ENCODE data around the gene SLC35E1. TPM values are rescaled to one million over a fixed set of nuclear protein-coding genes. Genes with fewer than 3 reads are reported as not detected.

The SLC35E1 gene
- polyA plus RNA-seq, 1 donor (not counting 4 experiments of a cell fraction or from before 2014, with no cell fraction given) = 30.3 TPM

DNA sequence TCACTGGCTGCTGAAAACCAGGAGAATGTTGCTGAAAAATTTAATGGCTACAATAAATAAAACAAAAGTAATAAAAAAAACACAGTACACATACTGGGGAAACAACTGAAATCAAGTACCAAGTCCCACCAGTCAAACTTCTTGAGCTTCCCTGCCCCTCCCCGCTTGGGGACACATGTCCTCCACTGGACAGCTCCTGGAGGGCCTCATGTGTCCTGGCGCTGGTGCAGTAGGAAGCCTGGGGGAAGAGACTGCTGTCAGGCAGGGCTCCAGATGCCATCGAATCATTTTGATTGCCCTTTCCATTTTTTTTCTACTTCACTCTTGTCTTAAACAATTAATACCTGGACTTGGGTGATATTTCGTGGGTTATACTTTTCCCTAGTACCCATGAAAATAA, 26.6 kb upstream of the SLC35E1 start:
- Histone ChIP-seq H3K4me1 (ENCODE audit: control insufficient read depth, extremely low read depth, insufficient read depth, low read length) (peaks cover 17% of the 10 kb centered on the region), H3K27me3 (ENCODE audit: control insufficient read depth, extremely low read depth, insufficient read depth, low read length) (no peaks in the 10 kb centered on the region), H3K9me1 (ENCODE audit: control insufficient read depth, extremely low read depth, insufficient read depth, low read length) (peaks cover 4% of the 10 kb centered on the region), H3K27ac (ENCODE audit: control insufficient read depth, insufficient read depth, low read length) (no peak overlapping the region), H3K4me2 (ENCODE audit: control insufficient read depth, extremely low read depth, insufficient read depth, low read depth, low read length) (no peak overlapping the region), H3K9ac (ENCODE audit: control insufficient read depth, extremely low read depth, insufficient read depth, low read length) (no peak overlapping the region), H2AFZ (ENCODE audit: control insufficient read depth, low read length) (no peak overlapping the region), H3K9me3 (ENCODE audit: control insufficient read depth, low read depth, low read length) (no peaks in the 10 kb centered on the region), H4K20me1 (ENCODE audit: control insufficient read depth, extremely low read depth, insufficient read depth, low read length) (peaks cover 31% of the 10 kb centered on the region), H3K4me3 (ENCODE audit: control insufficient read depth in 2 of 3, extremely low read depth in 1 of 3, insufficient read depth in 2 of 3, low read depth in 1 of 3, low read length in 3 of 3) (no peak overlapping the region), H3K36me3 (ENCODE audit: control insufficient read depth in 2 of 2, extremely low read depth in 1 of 2, insufficient read depth in 2 of 2, low read length in 2 of 2) (peaks cover 0 to 5% of the 10 kb centered on the region in 2 experiments), H3K79me2 (ENCODE audit: control insufficient read depth, insufficient read depth, low read length) (peaks cover 97% of the 10 kb centered on the region)
- no peak for TF ChIP-seq EZH2 (IDR thresholded peaks at IDR 0.05; ENCODE audit: low read length)
- TF ChIP-seq, protein P1, sequence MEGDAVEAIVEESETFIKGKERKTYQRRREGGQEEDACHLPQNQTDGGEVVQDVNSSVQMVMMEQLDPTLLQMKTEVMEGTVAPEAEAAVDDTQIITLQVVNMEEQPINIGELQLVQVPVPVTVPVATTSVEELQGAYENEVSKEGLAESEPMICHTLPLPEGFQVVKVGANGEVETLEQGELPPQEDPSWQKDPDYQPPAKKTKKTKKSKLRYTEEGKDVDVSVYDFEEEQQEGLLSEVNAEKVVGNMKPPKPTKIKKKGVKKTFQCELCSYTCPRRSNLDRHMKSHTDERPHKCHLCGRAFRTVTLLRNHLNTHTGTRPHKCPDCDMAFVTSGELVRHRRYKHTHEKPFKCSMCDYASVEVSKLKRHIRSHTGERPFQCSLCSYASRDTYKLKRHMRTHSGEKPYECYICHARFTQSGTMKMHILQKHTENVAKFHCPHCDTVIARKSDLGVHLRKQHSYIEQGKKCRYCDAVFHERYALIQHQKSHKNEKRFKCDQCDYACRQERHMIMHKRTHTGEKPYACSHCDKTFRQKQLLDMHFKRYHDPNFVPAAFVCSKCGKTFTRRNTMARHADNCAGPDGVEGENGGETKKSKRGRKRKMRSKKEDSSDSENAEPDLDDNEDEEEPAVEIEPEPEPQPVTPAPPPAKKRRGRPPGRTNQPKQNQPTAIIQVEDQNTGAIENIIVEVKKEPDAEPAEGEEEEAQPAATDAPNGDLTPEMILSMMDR (optimal IDR thresholded peaks at IDR 0.05 in 1 of 3, IDR thresholded peaks at IDR 0.05 in 1 of 3, conservative IDR thresholded peaks at IDR 0.05 in 1 of 3; ENCODE audit: extremely low read depth in 1 of 3, insufficient read depth in 2 of 3, low read length in 3 of 3) = no peak
- dilution Hi-C loops (cut with MboI; ENCODE audit: extremely low pct_ligation_motif_present, low sequenced_read_pairs) = no loop called here
- DNase-seq (ENCODE audit: low read depth, low spot score) (no peak), FAIRE-seq (no peak)

DNA sequence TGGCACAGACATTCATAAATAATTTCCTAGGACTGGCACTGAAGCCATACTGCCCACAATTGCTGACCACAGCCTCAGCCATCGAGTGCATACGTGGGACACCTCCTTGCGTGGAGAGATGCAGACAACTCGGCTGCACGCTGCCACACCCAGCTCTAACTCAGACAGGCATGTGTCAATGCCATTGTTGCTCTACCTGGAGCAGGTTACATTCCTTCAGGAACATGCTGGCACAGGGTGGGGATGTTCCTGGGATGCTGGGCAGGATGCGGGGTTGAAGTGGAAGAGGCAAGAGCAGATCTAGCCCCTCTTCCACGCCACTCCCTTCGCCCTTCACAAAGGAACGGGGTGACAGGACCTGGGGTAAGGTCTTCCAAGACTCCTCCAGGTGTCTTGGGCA, 24.2 kb upstream of the SLC35E1 start:
- Histone ChIP-seq H3K9ac (ENCODE audit: control insufficient read depth, extremely low read depth, insufficient read depth, low read length) (no peak overlapping the region), H2AFZ (ENCODE audit: control insufficient read depth, low read length) (no peak overlapping the region), H4K20me1 (ENCODE audit: control insufficient read depth, extremely low read depth, insufficient read depth, low read length) (peaks cover 36% of the 10 kb centered on the region), H3K27me3 (ENCODE audit: control insufficient read depth, extremely low read depth, insufficient read depth, low read length) (no peaks in the 10 kb centered on the region), H3K9me1 (ENCODE audit: control insufficient read depth, extremely low read depth, insufficient read depth, low read length) (peaks cover 4% of the 10 kb centered on the region), H3K27ac (ENCODE audit: control insufficient read depth, insufficient read depth, low read length) (no peak overlapping the region), H3K4me1 (ENCODE audit: control insufficient read depth, extremely low read depth, insufficient read depth, low read length) (peaks cover 21% of the 10 kb centered on the region), H3K9me3 (ENCODE audit: control insufficient read depth, low read depth, low read length) (no peaks in the 10 kb centered on the region), H3K4me2 (ENCODE audit: control insufficient read depth, extremely low read depth, insufficient read depth, low read depth, low read length) (no peak overlapping the region), H3K36me3 (ENCODE audit: control insufficient read depth in 2 of 2, extremely low read depth in 1 of 2, insufficient read depth in 2 of 2, low read length in 2 of 2) (peaks cover 3 to 5% of the 10 kb centered on the region in 2 experiments), H3K4me3 (ENCODE audit: control insufficient read depth in 2 of 3, extremely low read depth in 1 of 3, insufficient read depth in 2 of 3, low read depth in 1 of 3, low read length in 3 of 3) (no peak overlapping the region), H3K79me2 (ENCODE audit: control insufficient read depth, insufficient read depth, low read length) (peaks cover 97% of the 10 kb centered on the region)
- dilution Hi-C loops (cut with MboI; ENCODE audit: extremely low pct_ligation_motif_present, low sequenced_read_pairs) = no loop called here
- DNase-seq (ENCODE audit: low read depth, low spot score) (no peak), FAIRE-seq (no peak)
- TF ChIP-seq EZH2 (IDR thresholded peaks at IDR 0.05; ENCODE audit: low read length) = no peak
- TF ChIP-seq, protein P1 (optimal IDR thresholded peaks at IDR 0.05 in 1 of 3, IDR thresholded peaks at IDR 0.05 in 1 of 3, conservative IDR thresholded peaks at IDR 0.05 in 1 of 3; ENCODE audit: extremely low read depth in 1 of 3, insufficient read depth in 2 of 3, low read length in 3 of 3) = no peak

Data from keratinocyte (primary cell).